PC-9 (cell line): ENCODE results near the gene DBET. TPM values are rescaled to one million over a fixed set of nuclear protein-coding genes. Genes with fewer than 3 reads are reported as not detected.

ENCODE experiments used
- BruUV-seq: library from RNA; stranded (reverse); fragments of 400-500 nt; replicated peaks from 2 replicates; lab custom pipeline; 2021; lab: Mats Ljungman, UMichigan
- CTCF ChIA-PET: fragments of 300-600 bp; sonication (Branson Sonifier 250); formaldehyde crosslinking; loops from one replicate; lab custom pipeline; 2022; ENCODE audit warnings: antibody characterized with exemption; lab: Charles Lee
- POLR2A ChIA-PET: fragments of 300-600 bp; sonication (Branson Sonifier 250); formaldehyde crosslinking; loops from one replicate; lab custom pipeline; 2022; ENCODE audit warnings: antibody characterized with exemption; ENCODE audit not compliant: unreplicated experiment; lab: Charles Lee
- DNase-seq, 2 experiments: peaks; one replicate each; pipeline versions ENCODE4 v3.0.0 to v3.0.0-alpha.2; 2015 to 2022; ENCODE audit warnings: mixed read lengths in 1 of 2
- H2AFZ ChIP-seq: fragments of 200-600 bp; sonication (generic); 2 replicates; pipeline ENCODE4 v1.8.1; 2017; ENCODE audit warnings: antibody characterized with exemption
- H3F3A ChIP-seq: fragments of 200-600 bp; sonication (generic); 2 replicates; pipeline ENCODE4 v1.8.1; 2017; ENCODE audit warnings: antibody characterized with exemption, mild to moderate bottlenecking, low read depth; ENCODE audit not compliant: insufficient read depth
- H3K27ac ChIP-seq: fragments of 200-600 bp; sonication (generic); 2 replicates; pipeline ENCODE4 v1.6.1; 2016; ENCODE audit warnings: mixed run types
- H3K27me3 ChIP-seq: fragments of 200-600 bp; sonication (generic); 2 replicates; pipeline ENCODE4 v1.6.1; 2016; ENCODE audit warnings: low read depth, mixed run types; ENCODE audit not compliant: insufficient read depth
- H3K36me3 ChIP-seq: fragments of 200-600 bp; sonication (generic); 2 replicates; pipeline ENCODE4 v1.6.1; 2016; ENCODE audit warnings: low read depth, mixed run types
- H3K4me1 ChIP-seq: fragments of 200-600 bp; sonication (generic); replicated peaks from 2 replicates; pipeline ENCODE4 v1.6.1; 2016; ENCODE audit warnings: mixed run types; ENCODE audit not compliant: insufficient read depth
- H3K4me2 ChIP-seq: fragments of 200-600 bp; sonication (generic); 2 replicates; pipeline ENCODE4 v1.6.1; 2017; ENCODE audit warnings: mixed run types
- H3K4me3 ChIP-seq: fragments of 200-600 bp; sonication (generic); 2 replicates; pipeline ENCODE4 v1.6.1; 2016; ENCODE audit warnings: mixed run types
- H3K79me2 ChIP-seq: fragments of 200-600 bp; sonication (generic); 2 replicates; pipeline ENCODE4 v1.6.1; 2017; ENCODE audit warnings: low read depth, mixed run types
- H3K9me2 ChIP-seq: fragments of 200-600 bp; sonication (generic); 2 replicates; pipeline ENCODE4 v1.8.1; 2017; ENCODE audit warnings: mild to moderate bottlenecking; ENCODE audit not compliant: insufficient read depth
- H3K9me3 ChIP-seq: fragments of 200-600 bp; sonication (generic); 2 replicates; pipeline ENCODE4 v1.8.1; 2016; ENCODE audit warnings: low read depth; ENCODE audit not compliant: insufficient read depth
- H4K20me1 ChIP-seq: fragments of 200-600 bp; sonication (generic); 2 replicates; pipeline ENCODE4 v1.8.1; 2017; ENCODE audit not compliant: insufficient read depth
- EZH2 ChIP-seq: fragments of 200-600 bp; sonication (generic); IDR thresholded peaks from 2 replicates; pipeline ENCODE4 v1.8.0; 2017; ENCODE audit warnings: antibody characterized with exemption, low read depth
- intact Hi-C: fragments of 100-400 bp; cut with micrococcal nuclease; formaldehyde crosslinking; loops from one replicate; pipeline ENCODE4 v1.10.0; 2022; ENCODE audit not compliant: unreplicated experiment
- total RNA-seq: library from RNA; stranded (reverse); gene quantifications from 2 replicates; pipeline ENCODE4 v1.2.3, GENCODE V29; 2021
- TF ChIP-seq, protein P1 (sequence below): fragments of 200-600 bp; sonication (generic); conservative IDR thresholded peaks from 2 replicates; pipeline ENCODE4 v1.6.1; 2017; ENCODE audit warnings: mixed run types, antibody characterized with exemption, mild to moderate bottlenecking, moderate library complexity

Gene DBET
- total RNA-seq, 1 experiment from 2014 or later: not detected

DNA sequence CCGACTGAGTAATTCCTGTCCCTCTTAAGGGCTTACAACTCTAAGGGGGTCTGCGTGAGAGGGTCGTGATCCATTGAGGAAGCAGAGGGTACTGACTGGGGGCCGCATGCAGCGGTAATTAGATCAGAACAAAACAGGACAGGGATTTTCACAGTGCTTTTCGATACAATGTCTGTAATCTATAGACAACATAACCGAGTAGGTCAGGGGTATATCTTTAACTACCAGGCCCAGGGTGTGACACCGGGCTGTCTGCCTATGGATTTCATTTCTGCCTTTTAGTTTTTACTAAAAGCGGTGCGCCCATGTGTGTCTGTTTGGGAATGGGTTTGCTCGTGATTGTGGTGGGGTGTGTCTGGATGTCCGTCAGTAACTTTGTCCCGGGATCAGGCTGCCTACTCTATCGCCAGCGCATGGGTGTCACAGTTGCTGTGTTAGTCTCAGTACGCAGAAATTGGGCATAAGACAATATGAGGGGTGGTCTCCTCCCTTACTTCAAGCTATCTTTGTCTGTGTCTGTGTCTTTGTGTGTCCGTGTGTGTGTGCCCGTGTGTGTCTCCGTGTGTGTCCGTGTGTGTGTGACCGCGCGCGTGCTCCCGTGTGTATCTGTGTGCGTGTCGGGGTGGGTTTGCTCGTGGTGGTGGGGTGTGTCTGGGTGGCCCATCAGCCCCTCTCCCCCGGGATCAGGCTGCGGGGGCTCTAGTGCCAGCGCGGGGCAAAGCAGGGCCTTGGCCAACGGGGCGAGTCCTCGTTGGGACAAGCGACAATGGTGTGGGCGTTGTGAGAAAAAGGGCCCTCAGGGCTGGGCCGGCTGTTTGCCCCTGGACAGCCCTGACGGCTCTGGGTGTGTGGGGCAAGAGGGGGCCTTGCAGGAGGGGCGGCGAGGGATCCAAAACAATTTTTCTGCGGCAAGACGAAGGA lies 47.7 kb upstream of the DBET start:
- Histone ChIP-seq H3K9me3 (no peaks in the 10 kb centered on the region), H2AFZ (no peak overlapping the region), H3K4me2 (no peak overlapping the region), H3K27me3 (no peaks in the 10 kb centered on the region), H3K27ac (no peak overlapping the region), H4K20me1 (no peaks in the 10 kb centered on the region), H3K79me2 (no peaks in the 10 kb centered on the region), H3K4me1 (no peaks in the 10 kb centered on the region), H3K36me3 (no peaks in the 10 kb centered on the region), H3K9me2 (no peaks in the 10 kb centered on the region), H3K4me3 (no peak overlapping the region), H3F3A (no peaks in the 10 kb centered on the region)
- no peak for DNase-seq
- ChIA-PET POLR2A (no interaction called here), CTCF (no interaction called here)
- intact Hi-C loops: no loop called here
- TF ChIP-seq EZH2: no peak
- TF ChIP-seq, protein P1, sequence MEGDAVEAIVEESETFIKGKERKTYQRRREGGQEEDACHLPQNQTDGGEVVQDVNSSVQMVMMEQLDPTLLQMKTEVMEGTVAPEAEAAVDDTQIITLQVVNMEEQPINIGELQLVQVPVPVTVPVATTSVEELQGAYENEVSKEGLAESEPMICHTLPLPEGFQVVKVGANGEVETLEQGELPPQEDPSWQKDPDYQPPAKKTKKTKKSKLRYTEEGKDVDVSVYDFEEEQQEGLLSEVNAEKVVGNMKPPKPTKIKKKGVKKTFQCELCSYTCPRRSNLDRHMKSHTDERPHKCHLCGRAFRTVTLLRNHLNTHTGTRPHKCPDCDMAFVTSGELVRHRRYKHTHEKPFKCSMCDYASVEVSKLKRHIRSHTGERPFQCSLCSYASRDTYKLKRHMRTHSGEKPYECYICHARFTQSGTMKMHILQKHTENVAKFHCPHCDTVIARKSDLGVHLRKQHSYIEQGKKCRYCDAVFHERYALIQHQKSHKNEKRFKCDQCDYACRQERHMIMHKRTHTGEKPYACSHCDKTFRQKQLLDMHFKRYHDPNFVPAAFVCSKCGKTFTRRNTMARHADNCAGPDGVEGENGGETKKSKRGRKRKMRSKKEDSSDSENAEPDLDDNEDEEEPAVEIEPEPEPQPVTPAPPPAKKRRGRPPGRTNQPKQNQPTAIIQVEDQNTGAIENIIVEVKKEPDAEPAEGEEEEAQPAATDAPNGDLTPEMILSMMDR: no peak
- no TSS peak for BruUV-seq

DNA sequence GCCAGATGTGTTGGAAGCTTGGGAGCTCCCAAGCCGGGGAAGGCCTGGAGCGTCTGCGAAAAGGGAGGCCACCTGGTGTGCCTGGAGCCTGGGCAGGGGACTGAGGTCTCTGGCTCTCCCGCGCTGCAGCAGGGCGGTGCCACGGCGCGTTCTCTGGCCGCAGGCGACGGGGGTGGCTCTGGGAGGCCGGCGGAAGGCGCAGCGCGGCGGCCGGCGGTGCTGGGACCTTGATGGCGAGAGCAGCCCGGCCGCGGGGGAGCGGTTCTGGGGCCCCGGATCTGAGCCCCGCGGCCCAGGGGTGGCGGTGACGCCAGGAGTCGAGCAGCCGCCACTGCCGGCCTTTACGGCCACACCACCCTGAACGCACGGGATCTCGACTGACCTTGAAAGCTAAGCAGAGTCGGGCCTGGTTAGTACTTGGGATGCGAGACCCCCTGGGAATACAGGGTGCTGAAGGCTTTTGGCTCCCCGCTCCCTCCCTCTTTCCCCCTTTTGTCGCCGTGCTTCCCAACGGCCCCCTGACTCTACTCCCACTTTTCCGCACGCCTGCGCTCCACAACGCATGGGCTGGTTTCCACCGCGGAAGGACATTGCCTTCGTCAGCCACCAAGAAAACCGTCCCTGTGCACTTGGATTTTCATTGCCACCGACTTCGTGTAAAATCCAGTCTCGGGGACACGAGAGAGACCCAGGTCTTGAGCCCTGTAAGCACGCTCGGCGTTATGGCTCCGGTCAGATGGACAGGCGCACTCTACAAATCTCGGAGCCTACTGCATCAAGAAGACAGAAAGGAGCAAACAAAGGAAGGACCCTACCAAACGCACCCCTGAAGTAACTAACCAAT lies 46.7 kb upstream of the DBET start:
- no peak for DNase-seq
- Histone ChIP-seq H3F3A (no peaks in the 10 kb centered on the region), H3K9me2 (no peaks in the 10 kb centered on the region), H3K9me3 (no peaks in the 10 kb centered on the region), H3K36me3 (no peaks in the 10 kb centered on the region), H3K4me1 (no peaks in the 10 kb centered on the region), H3K27me3 (no peaks in the 10 kb centered on the region), H3K79me2 (no peaks in the 10 kb centered on the region), H4K20me1 (no peaks in the 10 kb centered on the region), H3K27ac (no peak overlapping the region), H3K4me2 (no peak overlapping the region), H2AFZ (no peak overlapping the region), H3K4me3 (no peak overlapping the region)
- TF ChIP-seq, protein P1: no peak
- ChIA-PET CTCF (no interaction called here), POLR2A (no interaction called here)
- BruUV-seq: no TSS peak
- intact Hi-C loops: no loop called here

DNA sequence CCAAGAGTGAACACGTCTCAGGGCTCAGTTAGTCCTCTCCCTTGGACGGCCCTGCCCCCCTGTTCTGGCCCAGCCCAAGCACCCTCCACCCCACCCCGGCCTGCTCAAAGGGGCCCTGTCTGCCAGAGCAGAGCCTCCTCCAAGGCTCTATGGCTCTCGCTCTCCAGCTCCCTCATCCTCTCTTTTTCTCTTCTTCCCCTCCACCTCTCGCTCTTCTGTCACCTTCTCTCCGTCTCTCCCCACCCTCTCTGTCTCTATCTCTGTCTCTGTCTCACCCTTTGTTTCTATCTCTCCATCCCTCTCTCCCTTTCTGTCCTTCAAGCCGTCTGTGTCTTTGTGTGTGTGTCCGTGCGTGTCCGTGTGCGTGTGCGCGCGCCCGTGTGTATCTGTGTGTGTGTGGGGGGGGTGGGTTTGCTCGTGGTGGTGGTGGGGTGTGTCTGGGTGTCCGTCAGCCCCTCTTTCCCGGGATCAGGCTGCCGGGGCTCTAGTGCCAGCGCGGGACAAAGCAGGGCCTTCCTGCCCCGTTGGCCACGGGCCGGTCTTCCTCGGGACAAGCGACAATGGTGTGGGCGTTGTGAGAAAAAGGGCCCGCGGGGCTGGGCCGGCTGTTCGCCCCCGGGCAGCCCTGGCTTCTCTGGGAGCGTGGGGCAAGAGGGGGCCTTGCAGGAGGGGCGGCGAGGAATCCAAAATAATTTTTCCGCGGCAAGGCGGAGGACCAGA lies 45.9 kb upstream of the DBET start:
- Histone ChIP-seq H3K4me3 (no peak overlapping the region), H3K4me1 (no peaks in the 10 kb centered on the region), H3K4me2 (no peak overlapping the region), H3K79me2 (no peaks in the 10 kb centered on the region), H3K27ac (no peak overlapping the region), H3K27me3 (no peaks in the 10 kb centered on the region), H3K36me3 (no peaks in the 10 kb centered on the region), H4K20me1 (no peaks in the 10 kb centered on the region), H3F3A (no peaks in the 10 kb centered on the region), H2AFZ (no peak overlapping the region), H3K9me2 (no peaks in the 10 kb centered on the region), H3K9me3 (no peaks in the 10 kb centered on the region)
- ChIA-PET POLR2A (no interaction called here), CTCF (no interaction called here)
- no TSS peak for BruUV-seq
- TF ChIP-seq, protein P1: no peak
- no peak for TF ChIP-seq EZH2
- DNase-seq: no peak
- intact Hi-C loops: no loop called here
